Measurements from ENCODE around the gene FKBP11. TPM values are rescaled to one million over a fixed set of nuclear protein-coding genes. Genes with fewer than 3 reads are reported as not detected.
A peak's percentile ranks its signal among the peaks of the same experiment; 100 is the strongest.

The FKBP11 gene
- total and polyA plus RNA-seq, 2 of the 13 experiments (the other 11 are each of a cell fraction or from before 2014, with no cell fraction given) = 15.5 to 19.4 TPM

- peak overlapping the region; percentile 78 for H3K4me2 ChIP-seq (ENCODE audit: low read depth, low read length)
- ChIA-PET POLR2A (interaction anchor here (1.5 kb wide), 1 partner anchor 14 kb away, joined by 5 read pairs; the partner anchor contains the start of gene ARF3), CTCF (ENCODE audit: low intra/inter-chr PET ratio, low total read pairs) (no interaction called here)
- no peak overlapping the region for H3K27ac ChIP-seq (ENCODE audit: extremely low read length, insufficient read depth, low read length)
- H2AFZ ChIP-seq (ENCODE audit: low read length) = no peak overlapping the region
- H3K27me3 ChIP-seq (ENCODE audit: control insufficient read depth in 1 of 2, insufficient read depth in 2 of 2, low read length in 2 of 2) = peaks cover 24 to 82% of the 10 kb centered on the region in 2 experiments
- H3K9ac ChIP-seq (ENCODE audit: insufficient read depth, low read depth, low read length) = no peak overlapping the region
- WGBS (ENCODE audit: low lambda C conversion rate) = 21% methylated on average over 8 of the region's 10 CpGs
- ATAC-seq = no peak
- TF ChIP-seq FOXK1 (CRISPR knock-in tag; IDR thresholded peaks at IDR 0.05; ENCODE audit: borderline replicate concordance, low read depth) = no peak
- no peak for TF ChIP-seq BRCA1 (CRISPR knock-in tag; IDR thresholded peaks at IDR 0.05)
- no peak for TF ChIP-seq ZFP36 (IDR thresholded peaks at IDR 0.05; ENCODE audit: borderline replicate concordance, low read depth, low read length, partially characterized antibody)
- no peak for TF ChIP-seq HOXA3 (CRISPR knock-in tag; IDR thresholded peaks at IDR 0.05)
- no peak for TF ChIP-seq RFXANK (CRISPR knock-in tag; IDR thresholded peaks at IDR 0.05)
- TF ChIP-seq ZNF17 (CRISPR knock-in tag; IDR thresholded peaks at IDR 0.05) = no peak
- no peak for TF ChIP-seq ZNF280D (CRISPR knock-in tag; IDR thresholded peaks at IDR 0.05)
- no peak for TF ChIP-seq ZNF563 (CRISPR knock-in tag; IDR thresholded peaks at IDR 0.05)
- no peak for DNase-seq (ENCODE audit: low spot score)
- peak overlapping the region in 1 of 3 experiments; percentile 72; a peak in 3 of 6 replicates for H3K4me3 ChIP-seq (replicated peaks in 1 of 3; ENCODE audit: insufficient read depth in 1 of 3, low read depth in 2 of 3, low read length in 3 of 3)
- peaks cover 50% of the 10 kb centered on the region for H3K4me1 ChIP-seq (ENCODE audit: insufficient read depth, low read length)
- FAIRE-seq = no peak
- intact Hi-C loops (cut with micrococcal nuclease; ENCODE audit: unreplicated experiment) = no loop called here
- H3K36me3 ChIP-seq (replicated peaks in 1 of 2; ENCODE audit: control insufficient read depth in 1 of 2, insufficient read depth in 2 of 2, low read length in 2 of 2) = no peaks in the 10 kb centered on the region
- no peaks in the 10 kb centered on the region for H3K9me3 ChIP-seq (ENCODE audit: low read length)
- H3K79me2 ChIP-seq (ENCODE audit: insufficient read depth, low read length) = no peaks in the 10 kb centered on the region
- in situ Hi-C loops (cut with HindIII; ENCODE audit: extremely low pct_ligation_motif_present, low pct_unique_long_range_greater_than_20kb) = no loop called here
- peaks cover 9% of the 10 kb centered on the region; the same call in 1 of the 2 replicates for H4K20me1 ChIP-seq (ENCODE audit: insufficient read depth, low read length)
- BruUV-seq (replicated peaks) = no TSS peak
Observed at GRCh38 chr12:48970702-48971334, 45.5 kb upstream of the FKBP11 start.
